GM12872 (cell line): Measurements from ENCODE around the gene BRS3.

Experiments
- TF ChIP-seq, protein P1 (sequence below): IDR thresholded peaks from 3 replicates; pipeline ENCODE4 v1.5.1; 2011; ENCODE audit warnings: low read depth, mild to moderate bottlenecking, low read length, moderate library complexity; ENCODE audit not compliant: insufficient read depth

The BRS3 gene

GRCh38 chrX:136495043-136495442, 7.3 kb downstream of the BRS3 start:
- TF ChIP-seq, protein P1, sequence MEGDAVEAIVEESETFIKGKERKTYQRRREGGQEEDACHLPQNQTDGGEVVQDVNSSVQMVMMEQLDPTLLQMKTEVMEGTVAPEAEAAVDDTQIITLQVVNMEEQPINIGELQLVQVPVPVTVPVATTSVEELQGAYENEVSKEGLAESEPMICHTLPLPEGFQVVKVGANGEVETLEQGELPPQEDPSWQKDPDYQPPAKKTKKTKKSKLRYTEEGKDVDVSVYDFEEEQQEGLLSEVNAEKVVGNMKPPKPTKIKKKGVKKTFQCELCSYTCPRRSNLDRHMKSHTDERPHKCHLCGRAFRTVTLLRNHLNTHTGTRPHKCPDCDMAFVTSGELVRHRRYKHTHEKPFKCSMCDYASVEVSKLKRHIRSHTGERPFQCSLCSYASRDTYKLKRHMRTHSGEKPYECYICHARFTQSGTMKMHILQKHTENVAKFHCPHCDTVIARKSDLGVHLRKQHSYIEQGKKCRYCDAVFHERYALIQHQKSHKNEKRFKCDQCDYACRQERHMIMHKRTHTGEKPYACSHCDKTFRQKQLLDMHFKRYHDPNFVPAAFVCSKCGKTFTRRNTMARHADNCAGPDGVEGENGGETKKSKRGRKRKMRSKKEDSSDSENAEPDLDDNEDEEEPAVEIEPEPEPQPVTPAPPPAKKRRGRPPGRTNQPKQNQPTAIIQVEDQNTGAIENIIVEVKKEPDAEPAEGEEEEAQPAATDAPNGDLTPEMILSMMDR: no peak

GRCh38 chrX:136496186-136496763, 8.5 kb downstream of the BRS3 start:
- TF ChIP-seq, protein P1: no peak

DNA sequence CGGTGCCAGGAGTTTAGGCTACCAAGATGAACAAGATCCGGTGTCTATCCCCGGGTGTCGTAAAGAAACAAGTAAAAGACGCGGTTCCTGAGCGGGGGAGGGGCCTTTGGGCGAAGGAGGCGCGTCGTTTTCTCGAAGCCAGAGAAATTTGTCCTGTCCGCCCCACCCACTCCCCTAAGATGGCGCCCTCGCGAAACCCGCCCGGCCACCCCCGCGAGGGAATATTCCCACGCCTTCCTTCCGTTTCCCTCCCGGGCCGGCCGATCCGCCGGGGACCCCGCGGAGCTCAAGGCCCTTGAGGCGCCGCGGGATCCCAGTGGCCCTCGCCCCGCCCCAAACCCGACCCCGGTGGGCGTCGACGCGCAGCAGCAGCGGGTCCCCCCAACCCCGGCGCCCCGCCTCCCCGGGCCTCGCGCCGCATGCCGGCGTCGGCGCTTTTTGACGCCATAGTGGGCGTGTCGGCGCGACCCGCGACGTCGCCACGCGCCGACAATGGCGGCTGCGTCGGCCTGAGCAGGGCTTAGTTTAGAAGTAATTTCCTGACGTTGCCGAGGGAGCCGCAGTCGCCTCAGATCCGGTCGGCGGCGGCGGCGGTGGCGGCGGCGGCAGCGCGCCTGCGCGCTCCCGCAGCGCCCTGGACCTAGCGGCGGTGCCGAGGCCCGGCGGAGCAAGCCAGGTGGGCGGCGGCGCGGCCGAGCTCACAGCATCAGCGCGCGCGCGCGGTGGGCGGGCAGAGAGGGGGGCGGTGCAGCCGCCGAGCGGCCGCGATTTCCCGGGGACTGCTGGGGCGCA, 9.2 kb downstream of the BRS3 start:
- TF ChIP-seq, protein P1: no peak

- TF ChIP-seq, protein P1: no peak
These were observed 9.9 kb downstream of the BRS3 start, which contains the start of gene HTATSF1 for GRCh38 chrX:136497556-136498052. Gene HTATSF1, plus strand, starts transcription at chrX:136497592. Its CDS starts 93 bp downstream, at chrX:136497685.

DNA sequence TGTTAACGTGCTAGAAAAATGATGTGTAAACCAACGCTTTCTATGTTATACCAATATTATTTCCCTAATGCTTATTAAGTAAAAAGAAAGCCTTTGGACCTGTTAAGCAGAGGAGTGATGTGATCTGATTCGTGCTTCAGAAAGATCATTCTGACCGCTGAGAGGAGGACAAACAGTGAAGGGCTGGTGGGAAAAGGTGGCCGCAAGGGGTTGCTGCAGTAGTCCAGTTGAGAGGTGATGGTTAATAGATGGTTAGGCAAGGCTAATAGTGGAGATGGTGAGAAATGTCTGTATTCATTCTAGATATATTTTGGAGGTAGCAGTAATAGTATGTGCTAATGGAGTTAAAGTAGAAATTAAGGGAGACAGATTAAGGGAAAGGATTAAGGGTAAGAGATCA, 31.3 kb downstream of the BRS3 start:
- TF ChIP-seq, protein P1: no peak

- TF ChIP-seq, protein P1: no peak
These were observed 36.0 kb downstream of the BRS3 start for GRCh38 chrX:136523770-136524169.

GRCh38 chrX:136525738-136526606, 38.2 kb downstream of the BRS3 start:
- TF ChIP-seq, protein P1: no peak
